SK-N-SH treated with all-trans-retinoic acid at 6 μM for 48 hours (cell line): ENCODE results near the gene PCNP.

Source experiments
- CSRNP3 ChIP-seq: fragments of 250-450 bp; sonication (Bioruptor Pico); IDR thresholded peaks from 2 replicates; pipeline ENCODE4 v1.5.1; 2021; ENCODE audit warnings: mild to moderate bottlenecking, moderate library complexity
- GLIS3 ChIP-seq: fragments of 250-450 bp; sonication (Bioruptor Pico); IDR thresholded peaks from 2 replicates; pipeline ENCODE4 v1.5.0; 2020; ENCODE audit warnings: mild to moderate bottlenecking, moderate library complexity
- OSR1 ChIP-seq: fragments of 250-450 bp; sonication (Bioruptor Pico); IDR thresholded peaks from 2 replicates; pipeline ENCODE4 v1.8.0; 2022; ENCODE audit warnings: moderate library complexity, mild to moderate bottlenecking, inconsistent platforms
- RARB ChIP-seq: fragments of 250-450 bp; sonication (Bioruptor Pico); IDR thresholded peaks from 2 replicates; pipeline ENCODE4 v1.8.0; 2021; ENCODE audit warnings: mild to moderate bottlenecking, moderate library complexity
- SNAI2 ChIP-seq: fragments of 250-450 bp; sonication (Bioruptor Pico); IDR thresholded peaks from 2 replicates; pipeline ENCODE4 v1.5.0; 2020; ENCODE audit warnings: mild to moderate bottlenecking, moderate library complexity
- TCF4 ChIP-seq: fragments of 250-450 bp; sonication (Bioruptor Pico); IDR thresholded peaks from 2 replicates; pipeline ENCODE4 v1.8.0; 2021; ENCODE audit warnings: mild to moderate bottlenecking, moderate library complexity, borderline replicate concordance
- TOX ChIP-seq: fragments of 250-450 bp; sonication (Bioruptor Pico); IDR thresholded peaks from 2 replicates; pipeline ENCODE4 v1.8.0; 2021; ENCODE audit warnings: mild to moderate bottlenecking, moderate library complexity, borderline replicate concordance
- TSHZ2 ChIP-seq: fragments of 250-450 bp; sonication (Bioruptor Pico); IDR thresholded peaks from 2 replicates; pipeline ENCODE4 v1.5.0; 2020; ENCODE audit warnings: mild to moderate bottlenecking, moderate library complexity
- ZFP3 ChIP-seq: fragments of 250-450 bp; sonication (Bioruptor Pico); IDR thresholded peaks from 2 replicates; pipeline ENCODE4 v1.5.0; 2020; ENCODE audit warnings: mild to moderate bottlenecking, moderate library complexity
- ZFP30 ChIP-seq: fragments of 450-650 bp; formaldehyde crosslinking; IDR thresholded peaks from 2 replicates; pipeline ENCODE4 v1.5.0; 2022; ENCODE audit warnings: mild to moderate bottlenecking, moderate library complexity
- ZNF565 ChIP-seq: fragments of 450-650 bp; formaldehyde crosslinking; conservative IDR thresholded peaks from 2 replicates; pipeline ENCODE4 v1.5.0; 2020; ENCODE audit warnings: low read depth, mild to moderate bottlenecking, moderate library complexity
- ZNF70 ChIP-seq: fragments of 450-650 bp; formaldehyde crosslinking; IDR thresholded peaks from 2 replicates; pipeline ENCODE4 v1.5.0; 2020; ENCODE audit warnings: mild to moderate bottlenecking, moderate library complexity
- ZNF8 ChIP-seq: fragments of 450-650 bp; formaldehyde crosslinking; IDR thresholded peaks from 2 replicates; pipeline ENCODE4 v1.5.0; 2020; ENCODE audit warnings: mild to moderate bottlenecking, moderate library complexity

- TF ChIP-seq TCF4 (no peak), ZFP3 (CRISPR knock-in tag) (no peak), ZNF565 (no peak), ZNF8 (no peak), ZFP30 (no peak), TOX (CRISPR knock-in tag) (no peak), CSRNP3 (CRISPR knock-in tag) (no peak), OSR1 (CRISPR knock-in tag) (no peak), TSHZ2 (CRISPR knock-in tag) (no peak), GLIS3 (CRISPR knock-in tag) (no peak), SNAI2 (CRISPR knock-in tag) (no peak), RARB (no peak), ZNF70 (CRISPR knock-in tag) (no peak)
These were observed 41.0 kb upstream of the PCNP start for GRCh38 chr3:101532783-101533602.
